GM12801 (cell line): Measurements from ENCODE around the gene ABCA13.

Source experiments
- CTCF ChIP-seq: IDR thresholded peaks from one replicate; pipeline ENCODE4 v1.5.1; 2011; ENCODE audit warnings: control low read depth; ENCODE audit not compliant: insufficient read length; ENCODE audit errors: extremely low read depth

Gene ABCA13

GRCh38 chr7:48171202-48171601, at the start of gene ABCA13:
TSS of gene ABCA13 (plus strand) at chr7:48171458. CDS start at chr7:48171484, 26 bp downstream.
- no peak for TF ChIP-seq CTCF

GRCh38 chr7:48126037-48126436, 45.2 kb upstream of the ABCA13 start:
- TF ChIP-seq CTCF = no peak

GRCh38 chr7:48130658-48131108, 40.6 kb upstream of the ABCA13 start:
- TF ChIP-seq CTCF = no peak

GRCh38 chr7:48132792-48133191, 38.5 kb upstream of the ABCA13 start:
- TF ChIP-seq CTCF = no peak

GRCh38 chr7:48139459-48139858, 31.8 kb upstream of the ABCA13 start:
- TF ChIP-seq CTCF = no peak

- TF ChIP-seq CTCF = no peak
Observed at GRCh38 chr7:48140001-48140681, 31.1 kb upstream of the ABCA13 start.

GRCh38 chr7:48141521-48141920, 29.7 kb upstream of the ABCA13 start:
- no peak for TF ChIP-seq CTCF
